ENCODE measurements around the gene RAC3. TPM values are rescaled to one million over a fixed set of nuclear protein-coding genes. Genes with fewer than 3 reads are reported as not detected.
A peak's percentile ranks its signal among the peaks of the same experiment; 100 is the strongest.

The RAC3 gene
- total RNA-seq, 1 experiment from 2014 or later, result 9.9 TPM

DNA sequence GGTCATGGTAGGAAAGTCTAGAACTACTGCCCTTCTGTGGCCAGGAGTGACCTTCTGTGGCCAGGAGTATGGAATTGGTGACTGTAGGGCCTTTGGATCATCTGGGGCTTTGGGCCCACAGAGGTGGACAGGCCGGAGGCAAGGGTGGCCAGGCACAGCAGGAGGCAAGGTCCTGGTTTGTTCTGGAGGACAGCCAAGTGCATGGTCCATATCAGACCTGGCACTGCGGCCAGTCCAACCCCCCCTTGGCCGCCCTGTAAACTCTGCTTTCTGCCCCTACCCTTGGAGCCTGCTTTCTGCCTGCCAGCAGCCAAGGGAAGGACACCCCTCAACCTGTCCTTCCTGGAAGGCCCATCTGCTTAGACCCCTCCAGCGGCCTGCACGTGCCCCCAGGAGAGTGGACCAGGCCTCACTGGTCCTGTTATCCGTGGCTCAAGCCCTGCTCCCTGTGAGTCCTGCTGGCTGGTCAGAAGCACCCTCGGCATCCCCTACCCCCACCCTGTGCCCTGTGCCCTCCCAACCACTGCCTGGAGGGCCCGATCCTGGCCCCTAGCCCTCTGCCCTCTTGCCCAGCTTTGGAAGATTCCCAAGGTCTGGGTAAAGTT lies 8.3 kb downstream of the RAC3 start:
- no peaks in the 10 kb centered on the region for H3K9me3 ChIP-seq (replicated peaks)
- H3K27ac ChIP-seq, result no peak overlapping the region
- no peaks in the 10 kb centered on the region for H3K27me3 ChIP-seq (replicated peaks)
- no peak overlapping the region for H3K4me3 ChIP-seq
- H3K36me3 ChIP-seq, result peaks cover 22% of the 10 kb centered on the region
- no peak for DNase-seq (ENCODE audit: low read depth in 1 of 2, low spot score in 2 of 2)
- peaks cover 16% of the 10 kb centered on the region for H3K4me1 ChIP-seq (replicated peaks)

DNA sequence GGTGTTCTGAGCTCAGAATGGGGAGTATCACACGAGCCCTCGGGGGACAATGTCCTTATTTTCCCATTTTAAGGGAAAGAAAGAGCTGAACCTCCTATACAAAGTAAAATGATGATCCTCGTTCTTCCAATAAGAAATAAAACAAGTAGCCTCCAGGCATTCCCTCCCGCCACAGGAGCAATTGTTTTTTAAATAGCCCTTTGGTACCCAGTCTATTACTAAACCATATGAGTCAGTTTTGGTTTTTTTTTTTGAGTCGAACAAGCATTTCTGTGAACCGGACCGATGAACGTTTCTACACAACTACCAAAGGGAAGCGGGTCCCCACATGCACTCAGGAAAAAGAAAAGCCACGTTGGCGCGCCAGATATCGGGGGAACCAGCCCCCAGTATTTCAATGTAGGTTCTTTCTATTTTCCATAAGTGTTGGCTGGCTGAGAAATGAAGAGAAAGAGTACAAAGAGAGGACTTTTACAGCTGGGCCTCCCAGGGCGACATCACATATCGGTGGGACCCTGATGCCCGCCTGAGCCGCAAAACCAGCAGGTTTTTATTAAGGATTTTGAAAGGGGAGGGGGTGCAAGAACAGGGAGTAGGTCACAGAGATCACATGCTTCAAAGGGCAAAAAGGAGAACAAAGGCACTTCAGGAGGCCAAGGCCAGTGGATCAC lies 9.8 kb downstream of the RAC3 start:
- Histone ChIP-seq H3K4me3 (no peak overlapping the region), H3K9me3 (replicated peaks) (no peaks in the 10 kb centered on the region), H3K27me3 (replicated peaks) (no peaks in the 10 kb centered on the region), H3K4me1 (replicated peaks) (peaks cover 13% of the 10 kb centered on the region), H3K36me3 (peaks cover 9% of the 10 kb centered on the region), H3K27ac (no peak overlapping the region)
- no peak for DNase-seq (ENCODE audit: low read depth in 1 of 2, low spot score in 2 of 2)

DNA sequence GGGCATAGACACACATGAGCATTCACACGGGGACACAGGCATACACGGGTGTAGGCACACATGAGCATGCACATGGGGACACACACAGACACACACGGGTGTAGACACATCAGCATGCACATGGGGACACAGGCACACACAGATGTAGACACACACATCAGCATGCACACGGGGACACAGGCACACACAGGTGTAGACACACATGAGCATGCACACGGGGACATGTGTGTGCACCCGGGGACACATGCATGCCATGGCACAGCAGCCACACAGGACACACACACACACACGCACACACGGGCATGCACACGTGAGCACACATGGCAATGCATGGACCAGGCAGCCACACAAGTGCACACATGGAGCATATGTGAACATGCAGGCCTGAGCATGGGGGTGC lies 11.2 kb downstream of the RAC3 start:
- Histone ChIP-seq H3K9me3 (replicated peaks) (no peaks in the 10 kb centered on the region), H3K4me1 (replicated peaks) (peaks cover 5% of the 10 kb centered on the region), H3K27me3 (replicated peaks) (no peaks in the 10 kb centered on the region), H3K36me3 (peaks cover 7% of the 10 kb centered on the region), H3K4me3 (no peak overlapping the region), H3K27ac (no peak overlapping the region)
- no peak for DNase-seq (ENCODE audit: low read depth in 1 of 2, low spot score in 2 of 2)

DNA sequence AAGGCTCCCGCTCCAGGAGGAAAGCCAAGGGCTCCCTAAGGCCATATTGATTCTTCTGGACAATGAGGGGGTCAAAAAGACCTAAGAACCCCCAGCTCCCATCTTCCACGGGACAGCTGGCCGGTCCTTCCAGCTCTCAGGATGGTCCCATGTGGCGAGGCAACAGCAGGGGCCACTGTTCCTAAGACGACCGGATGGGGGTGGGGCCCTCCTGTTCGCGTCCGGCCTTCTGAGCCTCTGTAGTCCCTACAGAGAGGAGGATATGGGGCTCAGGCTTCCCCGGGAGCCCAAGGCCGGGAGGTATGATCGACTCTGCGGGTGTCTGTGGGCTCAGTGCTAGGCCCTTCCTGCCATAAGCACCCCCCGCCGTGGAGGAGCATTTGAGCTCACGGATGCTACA lies 12.0 kb downstream of the RAC3 start:
- Histone ChIP-seq H3K4me1 (replicated peaks) (no peaks in the 10 kb centered on the region), H3K27me3 (replicated peaks) (no peaks in the 10 kb centered on the region), H3K4me3 (no peak overlapping the region), H3K9me3 (replicated peaks) (no peaks in the 10 kb centered on the region), H3K27ac (no peak overlapping the region), H3K36me3 (peaks cover 16% of the 10 kb centered on the region)
- no peak for DNase-seq (ENCODE audit: low read depth in 1 of 2, low spot score in 2 of 2)

GRCh38 chr17:82045936-82046484 lies 14.5 kb downstream of the RAC3 start:
- H3K4me3 ChIP-seq, result no peak overlapping the region
- peaks cover 40% of the 10 kb centered on the region for H3K36me3 ChIP-seq
- H3K9me3 ChIP-seq (replicated peaks), result no peaks in the 10 kb centered on the region
- no peak overlapping the region for H3K27ac ChIP-seq
- H3K27me3 ChIP-seq (replicated peaks), result no peaks in the 10 kb centered on the region
- peaks cover 8% of the 10 kb centered on the region for H3K4me1 ChIP-seq (replicated peaks)
- no peak for DNase-seq (ENCODE audit: low read depth in 1 of 2, low spot score in 2 of 2)

GRCh38 chr17:82046903-82047302 lies 15.4 kb downstream of the RAC3 start:
- no peak for DNase-seq (ENCODE audit: low read depth in 1 of 2, low spot score in 2 of 2)
- H3K4me1 ChIP-seq (replicated peaks), result peaks cover 11% of the 10 kb centered on the region
- H3K27me3 ChIP-seq (replicated peaks), result no peaks in the 10 kb centered on the region
- H3K36me3 ChIP-seq, result peaks cover 43% of the 10 kb centered on the region
- H3K27ac ChIP-seq, result no peak overlapping the region
- H3K4me3 ChIP-seq, result no peak overlapping the region
- H3K9me3 ChIP-seq (replicated peaks), result no peaks in the 10 kb centered on the region

- no peak for DNase-seq (ENCODE audit: low read depth in 1 of 2, low spot score in 2 of 2)
Observed at GRCh38 chr17:82047379-82047778, 15.9 kb downstream of the RAC3 start.

GRCh38 chr17:82047914-82048570 lies 16.6 kb downstream of the RAC3 start:
- Histone ChIP-seq H3K36me3 (peaks cover 49% of the 10 kb centered on the region), H3K27me3 (replicated peaks) (no peaks in the 10 kb centered on the region), H3K4me1 (replicated peaks) (peaks cover 20% of the 10 kb centered on the region), H3K9me3 (replicated peaks) (no peaks in the 10 kb centered on the region), H3K4me3 (no peak overlapping the region), H3K27ac (no peak overlapping the region)
- no peak for DNase-seq (ENCODE audit: low read depth in 1 of 2, low spot score in 2 of 2)

More at GRCh38 chr17:82047379-82047778, 15.9 kb downstream of the RAC3 start:
- no peak overlapping the region for H3K27ac ChIP-seq
- no peaks in the 10 kb centered on the region for H3K9me3 ChIP-seq (replicated peaks)
- H3K4me3 ChIP-seq, result no peak overlapping the region
- no peaks in the 10 kb centered on the region for H3K27me3 ChIP-seq (replicated peaks)
- peaks cover 14% of the 10 kb centered on the region for H3K4me1 ChIP-seq (replicated peaks)
- H3K36me3 ChIP-seq, result peaks cover 48% of the 10 kb centered on the region

- no peaks in the 10 kb centered on the region for H3K27me3 ChIP-seq (replicated peaks)
- H3K9me3 ChIP-seq (replicated peaks), result no peaks in the 10 kb centered on the region
Observed at GRCh38 chr17:82048571-82048971, 17.1 kb downstream of the RAC3 start.

DNA sequence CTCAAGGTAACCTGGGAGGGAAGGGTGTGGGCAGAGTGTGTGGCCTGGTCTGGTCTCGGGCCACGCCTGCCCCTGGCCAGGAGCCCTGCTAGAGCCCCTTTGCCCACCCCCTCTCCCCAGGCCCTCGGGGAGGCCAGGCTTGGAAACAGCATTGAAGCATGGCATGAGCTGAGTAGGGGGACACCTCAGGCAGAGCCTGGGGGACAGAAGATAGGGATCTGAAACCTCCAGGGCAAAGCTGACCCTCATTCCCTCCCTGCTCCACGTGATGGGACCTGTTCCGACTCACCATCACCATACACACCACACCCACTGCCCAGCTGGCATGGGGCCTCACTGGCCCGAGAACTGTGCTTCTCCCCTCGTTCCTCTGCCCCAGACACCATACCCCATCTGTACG lies 17.6 kb downstream of the RAC3 start:
- Histone ChIP-seq H3K27me3 (replicated peaks) (no peaks in the 10 kb centered on the region), H3K4me3 (no peak overlapping the region), H3K4me1 (replicated peaks) (peaks cover 28% of the 10 kb centered on the region), H3K27ac (no peak overlapping the region), H3K9me3 (replicated peaks) (no peaks in the 10 kb centered on the region), H3K36me3 (peaks cover 60% of the 10 kb centered on the region)
- no peak for DNase-seq (ENCODE audit: low read depth in 1 of 2, low spot score in 2 of 2)

More at GRCh38 chr17:82048571-82048971, 17.1 kb downstream of the RAC3 start:
- no peak for DNase-seq (ENCODE audit: low read depth in 1 of 2, low spot score in 2 of 2)
- Histone ChIP-seq H3K4me3 (no peak overlapping the region), H3K36me3 (peaks cover 54% of the 10 kb centered on the region), H3K4me1 (replicated peaks) (peaks cover 25% of the 10 kb centered on the region), H3K27ac (no peak overlapping the region)

DNA sequence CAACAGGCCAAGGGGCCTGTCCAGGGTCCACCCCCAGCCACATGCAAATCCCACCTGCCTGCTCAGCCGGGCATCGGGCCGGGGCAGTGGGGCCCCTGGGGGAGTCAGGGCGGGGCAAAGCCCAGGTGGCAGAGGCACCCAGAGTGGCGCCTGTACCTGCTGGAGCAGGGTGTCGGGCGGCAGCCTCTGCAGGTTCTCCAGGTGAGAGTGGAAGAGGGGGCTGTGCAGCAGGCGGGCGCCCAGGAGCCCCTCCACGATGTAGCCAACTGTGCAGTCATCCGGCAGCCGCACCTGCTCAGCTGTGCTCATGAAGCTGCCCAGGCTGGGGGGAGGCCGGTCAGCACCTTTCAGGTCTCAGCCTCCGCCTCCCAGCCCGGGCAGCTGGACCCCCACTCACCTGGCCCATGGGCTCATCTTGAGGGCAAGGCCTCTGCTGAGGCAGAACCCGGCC lies 18.1 kb downstream of the RAC3 start:
- H3K9me3 ChIP-seq (replicated peaks), result no peaks in the 10 kb centered on the region

GRCh38 chr17:82050152-82050760 lies 18.8 kb downstream of the RAC3 start:
- DNase-seq (ENCODE audit: low read depth in 1 of 2, low spot score in 2 of 2), result no peak
- Histone ChIP-seq H3K9me3 (replicated peaks) (no peaks in the 10 kb centered on the region), H3K4me1 (replicated peaks) (peaks cover 28% of the 10 kb centered on the region), H3K4me3 (peak overlapping the region; percentile 100), H3K27ac (no peak overlapping the region), H3K36me3 (peaks cover 71% of the 10 kb centered on the region), H3K27me3 (replicated peaks) (no peaks in the 10 kb centered on the region)

More for the DNA sequence above, 18.1 kb downstream of the RAC3 start:
- Histone ChIP-seq H3K27ac (no peak overlapping the region), H3K27me3 (replicated peaks) (no peaks in the 10 kb centered on the region), H3K4me3 (no peak overlapping the region; the same call in 1 of the 2 replicates), H3K4me1 (replicated peaks) (peaks cover 28% of the 10 kb centered on the region), H3K36me3 (peaks cover 64% of the 10 kb centered on the region)
- DNase-seq (ENCODE audit: low read depth in 1 of 2, low spot score in 2 of 2), result no peak

DNA sequence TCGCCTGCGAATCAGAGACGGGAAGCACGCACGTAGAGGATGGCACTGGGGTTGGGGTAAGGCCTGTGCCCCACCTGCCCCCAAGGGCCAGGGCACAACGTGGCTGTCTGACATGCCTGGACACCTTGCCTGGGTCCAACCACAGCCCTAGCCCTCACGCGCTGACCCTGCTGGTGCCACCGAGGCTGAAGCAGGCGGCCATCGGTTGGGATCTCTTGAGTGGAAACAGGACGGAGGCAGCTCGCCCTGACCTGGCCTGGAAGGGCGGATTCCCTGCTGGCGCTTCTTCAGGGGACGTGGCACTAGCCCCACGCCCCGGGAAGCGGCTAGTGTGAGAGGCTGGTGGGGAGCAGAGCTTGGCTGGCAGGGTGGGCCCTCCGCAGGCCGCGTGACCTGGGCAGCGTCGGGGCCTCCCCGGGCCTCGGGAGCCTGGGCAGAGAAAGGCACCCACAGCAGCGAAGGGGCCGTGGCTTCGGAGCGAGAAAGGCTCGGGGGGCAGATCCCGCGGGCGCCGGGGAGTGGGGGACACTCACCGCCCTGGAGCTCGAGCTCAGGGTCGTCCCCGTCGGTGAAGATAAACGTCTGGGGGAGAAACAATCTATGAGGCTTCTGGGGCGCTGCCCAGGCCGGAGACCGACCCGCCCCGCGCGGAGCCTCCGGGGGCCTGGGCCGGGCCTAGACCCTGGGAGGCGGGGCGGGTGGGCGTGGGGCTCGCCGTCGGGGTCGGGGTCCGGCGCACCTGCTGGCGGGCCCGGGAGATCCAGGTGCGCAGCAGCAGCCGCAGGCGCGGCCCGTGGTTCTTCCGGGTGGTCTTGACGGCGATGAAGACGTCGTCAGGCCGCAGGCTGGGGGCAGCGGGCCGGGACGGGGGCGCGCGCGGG lies 19.5 kb downstream of the RAC3 start:
- DNase-seq (ENCODE audit: low read depth in 1 of 2, low spot score in 2 of 2), result no peak
- Histone ChIP-seq H3K36me3 (peaks cover 77% of the 10 kb centered on the region), H3K9me3 (replicated peaks) (no peaks in the 10 kb centered on the region), H3K4me3 (peak overlapping the region; percentile 100), H3K27ac (no peak overlapping the region), H3K4me1 (replicated peaks) (peaks cover 28% of the 10 kb centered on the region), H3K27me3 (replicated peaks) (no peaks in the 10 kb centered on the region)

Measured in SJSA1 (cell line).